22Rv1 (cell line): ENCODE data around the gene KCNAB3.

Experiments
- H3K27ac ChIP-seq: fragments of 450-650 bp; 2 replicates; pipeline ENCODE4 v1.5.1; 2017
- ZFX ChIP-seq: fragments of 450-650 bp; IDR thresholded peaks from 2 replicates; pipeline ENCODE4 v1.6.1; 2017; ENCODE audit warnings: antibody characterized with exemption, borderline replicate concordance
- TF ChIP-seq, protein P1 (sequence below): fragments of 450-650 bp; IDR thresholded peaks from 2 replicates; pipeline ENCODE4 v1.5.1; 2017; ENCODE audit warnings: mild to moderate bottlenecking

KCNAB3 gene

DNA sequence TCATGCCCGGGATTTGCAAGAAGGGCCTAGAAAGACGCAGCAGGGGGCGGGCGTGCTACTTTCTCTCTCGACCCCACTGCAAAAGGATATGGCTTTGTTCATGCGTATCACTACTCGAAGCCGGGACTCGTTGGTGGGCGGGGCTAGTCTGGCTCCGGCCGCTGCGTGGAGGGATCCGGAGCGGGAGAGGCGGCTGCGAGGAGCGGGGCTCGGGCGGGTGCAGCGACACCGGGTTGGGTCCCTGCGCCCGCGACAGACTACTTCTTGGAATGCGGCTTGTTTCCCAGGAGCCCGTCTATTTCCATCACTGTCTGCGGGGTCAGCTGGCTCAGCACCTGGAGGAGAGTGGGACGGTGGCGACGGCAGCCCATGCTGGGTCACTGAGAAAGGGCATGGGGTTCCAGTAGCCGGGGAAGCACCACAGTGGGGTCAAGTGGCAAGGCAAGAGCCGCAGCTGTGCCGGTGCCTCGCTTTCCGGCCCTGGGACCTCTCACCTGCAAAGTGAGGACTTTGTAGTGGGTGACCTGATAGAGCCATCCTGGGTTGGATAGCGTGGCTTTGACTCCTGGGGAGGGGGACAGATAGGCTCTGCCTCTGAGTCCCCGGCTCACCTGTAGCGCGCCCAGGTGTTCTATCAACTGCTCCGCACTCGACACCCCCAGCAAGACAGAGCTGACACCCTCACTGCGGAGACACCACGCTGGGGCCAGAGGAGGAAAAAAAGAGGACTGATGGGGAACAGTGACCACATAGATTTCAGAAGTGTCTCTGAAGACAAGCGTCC, 6.6 kb downstream of the KCNAB3 start:
- H3K27ac ChIP-seq: peak overlapping the region; percentile 9; the same call in 1 of the 2 replicates
- no peak for TF ChIP-seq ZFX
- TF ChIP-seq, protein P1, sequence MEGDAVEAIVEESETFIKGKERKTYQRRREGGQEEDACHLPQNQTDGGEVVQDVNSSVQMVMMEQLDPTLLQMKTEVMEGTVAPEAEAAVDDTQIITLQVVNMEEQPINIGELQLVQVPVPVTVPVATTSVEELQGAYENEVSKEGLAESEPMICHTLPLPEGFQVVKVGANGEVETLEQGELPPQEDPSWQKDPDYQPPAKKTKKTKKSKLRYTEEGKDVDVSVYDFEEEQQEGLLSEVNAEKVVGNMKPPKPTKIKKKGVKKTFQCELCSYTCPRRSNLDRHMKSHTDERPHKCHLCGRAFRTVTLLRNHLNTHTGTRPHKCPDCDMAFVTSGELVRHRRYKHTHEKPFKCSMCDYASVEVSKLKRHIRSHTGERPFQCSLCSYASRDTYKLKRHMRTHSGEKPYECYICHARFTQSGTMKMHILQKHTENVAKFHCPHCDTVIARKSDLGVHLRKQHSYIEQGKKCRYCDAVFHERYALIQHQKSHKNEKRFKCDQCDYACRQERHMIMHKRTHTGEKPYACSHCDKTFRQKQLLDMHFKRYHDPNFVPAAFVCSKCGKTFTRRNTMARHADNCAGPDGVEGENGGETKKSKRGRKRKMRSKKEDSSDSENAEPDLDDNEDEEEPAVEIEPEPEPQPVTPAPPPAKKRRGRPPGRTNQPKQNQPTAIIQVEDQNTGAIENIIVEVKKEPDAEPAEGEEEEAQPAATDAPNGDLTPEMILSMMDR: no peak

DNA sequence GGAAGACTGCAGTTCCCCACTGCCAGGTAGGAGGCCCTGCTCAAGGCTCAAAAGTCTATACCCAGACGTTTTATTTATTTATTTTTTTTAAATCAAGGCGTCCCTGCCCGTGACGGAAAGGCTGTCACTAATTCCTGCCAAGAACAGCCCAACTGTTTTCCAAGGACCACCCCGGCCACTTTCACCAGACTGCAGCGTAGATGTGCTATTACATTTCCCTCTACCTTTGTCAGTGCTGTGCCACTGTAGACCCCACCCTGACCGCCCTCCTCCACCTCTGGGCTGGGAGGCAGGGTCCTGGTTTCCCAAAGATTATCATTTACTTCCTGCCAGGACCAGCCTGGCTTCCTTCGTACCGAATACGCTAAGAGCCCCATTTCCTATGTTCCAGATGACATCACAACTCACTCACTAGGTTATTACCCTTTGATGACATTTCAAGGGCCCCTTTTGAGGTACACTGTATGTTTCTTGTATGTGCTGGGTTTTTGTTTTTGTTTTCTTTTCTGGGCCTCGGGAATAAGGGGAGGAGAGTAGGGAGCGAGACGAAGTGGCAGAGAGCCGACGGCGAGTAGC, 7.3 kb downstream of the KCNAB3 start:
- H3K27ac ChIP-seq: peak overlapping the region; percentile 9; the same call in 1 of the 2 replicates
- TF ChIP-seq, protein P1: no peak
- no peak for TF ChIP-seq ZFX

DNA sequence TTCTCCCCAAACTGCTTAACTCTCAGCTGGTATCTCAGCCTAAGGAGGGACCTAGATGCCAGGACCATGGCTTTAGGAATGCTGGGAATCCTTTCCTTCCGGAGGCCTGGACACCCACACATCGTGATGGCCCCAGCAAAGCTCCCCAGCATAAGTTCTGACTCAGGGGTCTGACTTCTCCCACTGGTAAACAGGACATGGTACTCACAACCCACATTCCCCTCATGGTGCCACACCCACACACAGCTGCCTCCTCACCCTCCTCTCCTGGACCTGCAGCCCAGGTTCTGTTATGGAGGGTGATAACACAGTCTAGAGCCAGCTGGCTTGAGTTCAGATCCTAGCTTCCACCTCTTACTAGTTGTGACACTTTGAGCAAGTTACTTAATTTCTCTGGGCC, 12.8 kb downstream of the KCNAB3 start:
- H3K27ac ChIP-seq: peak overlapping the region; percentile 94; the same call in 1 of the 2 replicates
- no peak for TF ChIP-seq ZFX
- TF ChIP-seq, protein P1: no peak

DNA sequence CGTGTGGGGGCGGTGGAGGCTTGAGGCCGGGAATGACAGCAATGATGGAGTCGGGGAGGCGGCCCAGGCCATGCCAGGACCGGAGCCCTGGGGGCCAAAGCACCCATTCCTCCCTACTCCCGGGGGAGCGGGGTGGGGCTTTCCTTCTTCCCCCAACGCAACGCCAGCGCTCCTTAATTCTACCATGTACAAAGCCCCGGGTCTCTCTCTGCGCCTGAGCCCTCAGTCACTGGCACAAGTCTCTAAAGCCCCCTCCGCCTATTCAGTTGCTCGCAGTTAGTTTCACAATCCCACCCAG, 13.3 kb downstream of the KCNAB3 start:
- H3K27ac ChIP-seq: peak overlapping the region; percentile 94
- TF ChIP-seq, protein P1: no peak
- no peak for TF ChIP-seq ZFX

DNA sequence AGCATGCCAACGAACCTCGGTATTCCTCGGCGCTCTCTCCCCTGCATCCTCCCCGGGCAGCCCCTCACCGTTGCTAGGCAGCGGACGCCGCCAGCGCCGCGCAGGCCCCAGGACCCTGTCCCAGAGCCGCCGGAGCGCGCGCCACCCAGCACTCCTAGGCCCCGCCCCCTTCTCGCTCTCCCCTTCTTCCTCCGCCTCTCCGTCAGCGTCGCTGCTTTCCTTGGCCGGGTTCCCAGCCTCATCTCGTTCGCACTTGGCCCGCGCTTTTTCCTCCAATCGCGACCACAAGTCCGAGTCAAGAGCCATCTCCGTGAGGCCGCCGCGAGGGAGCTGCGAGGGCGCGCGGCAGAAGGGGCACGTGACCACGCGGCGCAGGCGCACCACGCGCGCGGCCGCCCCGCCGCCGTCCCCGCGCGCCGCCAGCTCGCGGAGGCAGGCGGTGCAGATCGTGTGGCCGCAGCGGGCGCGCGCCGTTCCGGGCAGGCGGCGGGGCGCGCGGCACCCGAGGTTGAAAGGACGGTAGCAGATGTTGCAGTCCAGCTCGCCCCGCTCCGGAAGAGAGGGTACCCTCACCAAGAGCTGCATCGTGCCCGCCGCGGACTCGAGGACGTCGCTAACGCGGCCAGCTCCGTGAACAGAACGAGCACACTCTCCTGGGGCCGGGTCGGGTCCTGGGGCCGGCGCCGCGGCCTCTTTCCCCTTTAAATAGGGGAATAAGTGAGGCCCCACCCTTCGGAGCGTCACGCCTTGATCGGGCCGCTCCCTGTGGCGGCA, 13.9 kb downstream of the KCNAB3 start, which contains the start of gene RNF227:
Gene RNF227, minus strand, starts transcription at position 679 of the 774 bp plus-strand sequence. Its CDS starts 94 bp downstream, at position 585.
- H3K27ac ChIP-seq: peak within 1 kb of the TSS; percentile 94
- TF ChIP-seq, protein P1: 0 out of 2 replicates have a peak, but pooled peaks have one; percentile 17
- TF ChIP-seq ZFX: no peak

DNA sequence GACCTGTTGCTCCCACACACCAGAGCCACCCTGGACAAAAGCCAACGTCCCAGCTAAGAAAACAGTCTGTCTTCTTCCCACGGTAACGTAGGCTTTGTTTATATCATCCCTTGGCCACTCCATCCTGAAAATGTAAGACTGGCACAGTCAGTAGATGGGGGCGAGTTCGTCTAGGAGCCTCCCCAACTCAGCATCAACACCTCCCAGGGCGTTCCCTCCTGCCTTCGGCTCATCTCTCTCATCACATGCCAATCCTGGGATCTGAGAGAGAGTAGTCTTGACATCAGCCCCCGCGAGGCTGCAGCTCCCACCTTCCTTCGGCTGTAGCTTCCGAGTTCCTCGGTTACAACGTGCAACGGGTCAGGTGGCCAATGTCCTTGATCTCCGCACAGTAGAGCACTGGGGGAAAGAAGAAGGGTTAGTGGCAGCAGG, 14.5 kb downstream of the KCNAB3 start:
- H3K27ac ChIP-seq: peak overlapping the region; percentile 94
- TF ChIP-seq, protein P1: no peak
- no peak for TF ChIP-seq ZFX
